ENCODE data around the gene VPS13C. TPM values are rescaled to one million over a fixed set of nuclear protein-coding genes. Genes with fewer than 3 reads are reported as not detected.

The VPS13C gene
- total and polyA plus RNA-seq, 2 experiments from 2014 or later: 6.7 to 60.9 TPM

- TF ChIP-seq EZH2 (IDR thresholded peaks at IDR 0.05; ENCODE audit: borderline replicate concordance): no peak
- TF ChIP-seq CTCF (IDR thresholded peaks at IDR 0.05; ENCODE audit: poor library complexity): no peak
- TF ChIP-seq EZH2phosphoT487 (IDR thresholded peaks at IDR 0.05; ENCODE audit: low read depth, severe bottlenecking, unreplicated experiment): no peak
- DNase-seq (ENCODE audit: low spot score): no peak
- Histone ChIP-seq H3K27ac (peak overlapping the region; percentile 92), H3K27me3 (no peaks in the 10 kb centered on the region), H3K9me2 (replicated peaks; ENCODE audit: insufficient read depth) (no peaks in the 10 kb centered on the region), H3K9me3 (ENCODE audit: low read depth) (no peaks in the 10 kb centered on the region), H3K4me2 (peak overlapping the region; percentile 92), H3K36me3 (replicated peaks; ENCODE audit: insufficient read depth, low read depth) (no peaks in the 10 kb centered on the region), H3K79me2 (peaks cover 46% of the 10 kb centered on the region), H2AFZ (peak overlapping the region; percentile 88), H4K20me1 (ENCODE audit: insufficient read depth, poor library complexity, severe bottlenecking) (peaks cover 11% of the 10 kb centered on the region), H3K4me1 (ENCODE audit: insufficient read depth) (peaks cover 2% of the 10 kb centered on the region), H3K4me3 (peak overlapping the region; percentile 94)
- 21% methylated on average over 13 of the region's 13 CpGs for WGBS (ENCODE audit: low lambda C conversion rate, missing lambda C conversion rate)
These were observed 985 bp downstream of the VPS13C start for GRCh38 chr15:62059108-62059815.

GRCh38 chr15:62058327-62059028, 1.8 kb downstream of the VPS13C start:
- WGBS (ENCODE audit: low lambda C conversion rate, missing lambda C conversion rate): 95% methylated on average over 5 of the region's 5 CpGs
- Histone ChIP-seq H2AFZ (no peak overlapping the region), H3K4me1 (ENCODE audit: insufficient read depth) (peaks cover 2% of the 10 kb centered on the region), H3K27ac (no peak overlapping the region), H3K9me2 (replicated peaks; ENCODE audit: insufficient read depth) (no peaks in the 10 kb centered on the region), H3K27me3 (no peaks in the 10 kb centered on the region), H3K4me2 (peak overlapping the region; percentile 92), H3K9me3 (ENCODE audit: low read depth) (no peaks in the 10 kb centered on the region), H4K20me1 (ENCODE audit: insufficient read depth, poor library complexity, severe bottlenecking) (peaks cover 11% of the 10 kb centered on the region), H3K36me3 (replicated peaks; ENCODE audit: insufficient read depth, low read depth) (no peaks in the 10 kb centered on the region), H3K79me2 (peaks cover 54% of the 10 kb centered on the region), H3K4me3 (no peak overlapping the region)
- no peak for DNase-seq (ENCODE audit: low spot score)
- TF ChIP-seq EZH2 (IDR thresholded peaks at IDR 0.05; ENCODE audit: borderline replicate concordance) (no peak), EZH2phosphoT487 (IDR thresholded peaks at IDR 0.05; ENCODE audit: low read depth, severe bottlenecking, unreplicated experiment) (no peak), CTCF (IDR thresholded peaks at IDR 0.05; ENCODE audit: poor library complexity) (no peak)

- Histone ChIP-seq H4K20me1 (ENCODE audit: insufficient read depth, poor library complexity, severe bottlenecking) (peaks cover 11% of the 10 kb centered on the region), H3K4me2 (no peak overlapping the region), H3K36me3 (replicated peaks; ENCODE audit: insufficient read depth, low read depth) (no peaks in the 10 kb centered on the region), H3K4me1 (ENCODE audit: insufficient read depth) (peaks cover 2% of the 10 kb centered on the region), H3K79me2 (peaks cover 64% of the 10 kb centered on the region), H3K27me3 (no peaks in the 10 kb centered on the region), H3K9me2 (replicated peaks; ENCODE audit: insufficient read depth) (no peaks in the 10 kb centered on the region), H3K4me3 (no peak overlapping the region), H3K27ac (no peak overlapping the region), H2AFZ (no peak overlapping the region), H3K9me3 (ENCODE audit: low read depth) (no peaks in the 10 kb centered on the region)
- no peak for TF ChIP-seq EZH2phosphoT487 (IDR thresholded peaks at IDR 0.05; ENCODE audit: low read depth, severe bottlenecking, unreplicated experiment)
- TF ChIP-seq EZH2 (IDR thresholded peaks at IDR 0.05; ENCODE audit: borderline replicate concordance): no peak
- TF ChIP-seq CTCF (IDR thresholded peaks at IDR 0.05; ENCODE audit: poor library complexity): no peak
- no peak for DNase-seq (ENCODE audit: low spot score)
- 84% methylated on average over 4 of the region's 4 CpGs for WGBS (ENCODE audit: low lambda C conversion rate, missing lambda C conversion rate)
These were observed 2.8 kb downstream of the VPS13C start for GRCh38 chr15:62057341-62057980.

Data from hepatocyte (in vitro differentiated cells).